Tongue (tissue), 2 donors: ENCODE data around the gene RMND5A. TPM values are rescaled to one million over a fixed set of nuclear protein-coding genes. Genes with fewer than 3 reads are reported as not detected.

Experiments used
- DNase-seq: peaks from one replicate; pipeline ENCODE4 v3.0.0-alpha.2; 2015
- total RNA-seq: library from RNA; depleted of rRNA; stranded (reverse); fragments of >200 nt; gene quantifications from one replicate; pipeline ENCODE4 v1.2.3, GENCODE V29; 2014

Gene RMND5A
- total RNA-seq, 1 donor from 2014 or later, result 76.5 TPM

- no peak for DNase-seq
Measured at GRCh38 chr2:86791573-86791972, 71.5 kb downstream of the RMND5A start.

- no peak for DNase-seq
Measured at GRCh38 chr2:86793752-86794151, 73.7 kb downstream of the RMND5A start.

GRCh38 chr2:86794861-86795260, 74.8 kb downstream of the RMND5A start:
- DNase-seq, result no peak

GRCh38 chr2:86800856-86801567, 80.9 kb downstream of the RMND5A start:
- no peak for DNase-seq

- DNase-seq, result no peak
Measured at GRCh38 chr2:86806059-86806857, 86.2 kb downstream of the RMND5A start.

GRCh38 chr2:86807133-86807467, 87.0 kb downstream of the RMND5A start:
- no peak for DNase-seq

GRCh38 chr2:86807468-86808275, 87.6 kb downstream of the RMND5A start:
- DNase-seq, result peak; percentile 67

- DNase-seq, result peak; percentile 94
Measured at GRCh38 chr2:86808315-86809161, 88.4 kb downstream of the RMND5A start.

- no peak for DNase-seq
Measured at GRCh38 chr2:86809481-86810121, 89.5 kb downstream of the RMND5A start.

- no peak for DNase-seq
Measured at GRCh38 chr2:86815611-86816010, 95.5 kb downstream of the RMND5A start.

- no peak for DNase-seq
Measured at GRCh38 chr2:86818114-86818801, 98.2 kb downstream of the RMND5A start.

GRCh38 chr2:86818957-86819356, 98.9 kb downstream of the RMND5A start:
- no peak for DNase-seq

GRCh38 chr2:86821306-86821705, 101.2 kb downstream of the RMND5A start:
- no peak for DNase-seq

- no peak for DNase-seq
Measured at GRCh38 chr2:86821842-86822241, 101.8 kb downstream of the RMND5A start.

- no peak for DNase-seq
Measured at GRCh38 chr2:86822668-86823345, 102.7 kb downstream of the RMND5A start.

GRCh38 chr2:86825036-86825692, 105.1 kb downstream of the RMND5A start:
- no peak for DNase-seq

- DNase-seq, result no peak
Measured at GRCh38 chr2:86825693-86826381, 105.7 kb downstream of the RMND5A start.

- DNase-seq, result no peak
Measured at GRCh38 chr2:86826951-86827350, 106.9 kb downstream of the RMND5A start.
